T-helper 9 cell (primary cell): ENCODE results near the gene USP8.

Source experiments
- DNase-seq: peaks from one replicate; pipeline ENCODE4 v3.0.0-alpha.2; 2020

Gene USP8

DNA sequence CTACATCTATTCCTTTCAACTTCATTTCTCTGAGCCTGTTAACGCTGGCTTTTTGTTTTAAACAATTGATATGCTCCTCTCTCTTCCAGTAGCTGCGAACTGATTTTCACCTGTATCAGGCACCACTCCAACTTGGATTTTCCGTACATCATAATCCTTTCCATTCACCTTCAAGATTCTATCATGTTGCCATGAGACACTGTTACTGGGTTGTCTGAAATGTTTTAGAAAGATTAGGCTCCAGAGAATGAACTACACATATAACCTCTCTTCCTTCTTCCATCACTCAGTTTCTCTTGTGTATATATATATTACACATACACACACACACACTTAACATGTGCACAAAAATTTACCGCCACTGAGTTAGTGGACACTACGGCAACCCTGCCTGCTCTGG is 122.4 kb downstream of the USP8 start, which contains the start of gene USP50:
Gene USP50 (minus strand): TSS at position 101 of the 400 bp plus-strand sequence. CDS start 141 bp downstream, outside the sequence.
- DNase-seq, result no peak

DNA sequence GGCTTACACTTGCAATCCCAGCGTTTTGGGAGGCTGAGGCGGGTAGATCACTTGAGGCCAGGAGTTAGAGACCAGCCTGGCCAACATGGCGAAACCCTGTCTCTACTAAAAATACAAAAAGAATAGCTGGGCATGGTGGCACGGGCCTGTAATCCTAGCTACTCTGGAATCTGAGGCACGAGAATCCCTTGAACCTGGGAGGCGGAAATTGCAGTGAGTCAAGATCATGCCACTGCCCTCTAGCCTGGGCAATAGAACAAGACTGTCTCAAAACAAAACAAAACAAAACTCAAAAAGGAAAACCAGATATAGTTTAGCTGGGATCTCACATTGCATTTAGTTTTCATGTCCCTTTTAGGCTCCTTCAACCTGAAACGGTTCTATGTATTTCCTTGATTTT is 125.1 kb downstream of the USP8 start:
- no peak for DNase-seq

DNA sequence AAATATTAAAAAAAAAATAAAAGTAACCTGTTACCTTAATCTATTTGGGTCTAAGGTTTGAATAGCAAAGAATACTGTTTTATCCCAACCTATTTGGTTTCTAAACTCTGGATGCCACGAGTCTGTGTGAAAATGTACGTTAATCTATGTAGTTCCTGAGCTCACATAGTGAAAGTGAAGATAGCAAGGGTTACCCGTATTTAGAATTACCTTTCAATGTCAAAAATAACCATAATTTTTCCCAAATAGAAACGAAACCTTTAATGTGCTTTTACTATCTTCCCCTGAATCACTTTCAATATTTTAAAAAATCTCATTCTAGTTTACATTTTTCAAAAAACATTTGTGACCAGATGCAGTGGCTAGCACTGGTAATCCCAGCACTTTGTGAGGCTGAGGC is 128.0 kb downstream of the USP8 start:
- no peak for DNase-seq

DNA sequence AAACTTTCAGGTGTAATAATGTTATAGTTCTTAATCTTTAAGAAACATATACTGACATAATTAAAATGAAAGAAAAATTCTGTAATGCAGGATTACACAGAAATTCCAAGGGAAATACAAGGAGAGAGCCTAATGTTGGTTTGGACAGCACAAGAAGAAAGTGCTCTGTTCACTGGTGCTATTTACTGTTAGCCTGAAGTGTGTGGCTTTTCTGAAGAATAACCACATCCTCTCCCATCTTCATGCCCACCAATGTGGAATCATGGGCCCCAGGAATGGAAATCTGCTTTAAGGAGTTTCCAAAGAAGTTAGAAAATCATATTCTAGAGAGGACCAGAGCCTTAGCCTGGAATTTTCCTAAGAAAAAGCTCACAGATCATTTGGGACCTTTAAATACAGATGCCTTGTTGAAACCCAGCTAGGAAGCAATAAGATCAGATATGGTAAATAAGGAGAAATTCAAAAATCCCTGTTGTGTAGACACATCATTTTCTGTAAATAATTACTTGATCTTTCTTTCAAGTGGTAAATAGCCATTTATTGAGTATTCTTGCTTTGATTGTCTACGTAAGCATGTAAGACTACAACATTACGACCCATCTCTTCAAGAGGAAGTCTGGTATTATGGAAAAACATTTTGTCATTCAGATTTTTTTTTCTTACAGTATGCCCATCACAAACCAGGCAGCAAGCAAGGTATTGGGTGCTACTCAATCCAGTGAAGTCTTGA is 132.6 kb downstream of the USP8 start:
- no peak for DNase-seq

DNA sequence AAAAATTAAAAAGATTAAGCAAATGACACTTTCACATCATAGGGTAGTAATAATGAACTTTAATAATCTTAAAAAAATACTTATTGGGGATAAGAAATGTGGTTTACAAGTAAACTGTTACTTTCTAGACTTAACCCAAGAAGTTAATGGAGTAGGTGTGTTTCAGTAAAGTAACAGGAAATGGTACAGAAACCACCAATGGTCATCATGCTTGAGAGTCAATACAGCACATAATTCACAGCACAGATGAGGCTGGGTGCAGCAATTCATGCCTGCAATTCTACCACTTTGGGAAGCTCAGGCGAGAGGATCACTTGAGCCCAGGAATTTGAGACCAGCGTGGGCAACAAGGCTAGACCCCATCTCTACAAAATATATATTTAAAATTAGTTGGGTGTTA is 133.8 kb downstream of the USP8 start:
- no peak for DNase-seq

DNA sequence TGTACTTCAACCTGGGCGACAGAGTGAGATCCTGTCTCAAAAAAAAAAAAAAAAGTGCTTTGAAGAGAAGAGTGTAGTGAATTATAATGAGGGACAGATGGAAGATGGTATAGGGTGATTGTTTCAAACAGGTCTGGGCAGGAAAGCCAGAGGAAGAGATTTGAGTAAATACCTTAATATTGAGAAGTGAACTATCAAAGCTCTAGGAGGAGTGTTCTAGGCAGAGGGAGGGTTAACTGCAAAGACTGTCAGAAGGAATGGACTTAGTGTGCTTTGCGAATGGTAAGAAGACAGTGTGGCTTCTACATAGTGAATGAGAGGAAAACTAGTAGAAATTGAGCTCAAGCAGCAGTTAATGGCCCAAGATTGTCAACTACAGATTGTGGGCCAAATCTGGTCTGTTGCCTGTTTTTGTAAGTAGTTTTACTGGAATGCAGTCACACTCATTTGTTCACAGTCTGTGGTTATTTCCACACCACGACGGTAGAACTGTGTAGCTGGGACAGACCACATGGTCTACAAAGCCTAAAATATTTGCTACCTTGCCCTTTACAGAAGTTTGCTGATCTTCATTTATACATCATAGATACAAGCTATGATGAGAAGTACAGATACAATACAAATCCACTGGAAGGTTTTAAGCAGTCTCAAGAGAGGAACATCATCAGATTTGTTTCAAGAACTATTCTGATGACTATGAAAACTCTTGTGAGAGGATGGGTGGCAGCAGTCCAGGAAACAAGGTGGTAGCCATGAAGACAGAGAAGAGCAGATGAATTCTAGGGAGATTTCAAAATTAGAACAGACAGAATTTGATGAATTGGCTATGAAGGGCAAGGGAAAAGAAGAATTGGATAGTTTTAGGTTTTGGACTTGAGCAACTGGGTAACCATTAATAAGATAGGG is 138.8 kb downstream of the USP8 start:
- DNase-seq, result no peak

DNA sequence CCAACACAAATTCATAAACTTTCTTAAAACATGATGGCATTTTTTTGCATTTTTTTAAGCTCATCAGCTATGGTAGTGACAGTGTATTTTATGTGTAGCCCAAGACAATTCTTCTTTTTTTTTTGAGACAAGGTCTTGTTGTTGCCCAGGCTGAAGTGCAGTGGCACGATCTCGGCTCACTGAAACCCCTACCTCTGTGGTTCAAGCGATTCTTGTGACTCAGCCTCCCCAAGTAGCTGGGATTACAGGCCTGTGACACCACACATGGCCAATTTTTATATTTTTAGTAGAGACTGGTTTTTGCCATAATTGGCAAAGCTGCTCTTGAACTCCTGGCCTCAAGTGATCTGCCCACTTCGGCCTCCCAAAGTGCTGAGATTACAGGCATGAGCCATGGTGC is 139.6 kb downstream of the USP8 start:
- DNase-seq, result no peak
